Upper lobe of left lung (tissue), 4 donors: ENCODE measurements around the gene DDX27.

Experiments used
- CTCF ChIP-seq, 6 experiments: fragments of 450-650 bp in 4 of 6; fragments of 200-600 bp in 2 of 6; sonication (generic) in 2 of 6; IDR thresholded peaks; one replicate each; pipeline ENCODE4 v1.5.1; 2016 to 2019; ENCODE audit warnings: antibody characterized with exemption in 6 of 6
- EP300 ChIP-seq, 4 donors: sonication (generic); formaldehyde crosslinking; IDR thresholded peaks; one replicate each; pipeline ENCODE4 v1.5.1; 2017; ENCODE audit warnings: antibody characterized with exemption in 4 of 4, control low read depth in 2 of 4
- POLR2A ChIP-seq, 4 donors: fragments of 450-650 bp; IDR thresholded peaks; one replicate each; pipeline ENCODE4 v1.5.1; 2016 to 2017; ENCODE audit warnings: antibody characterized with exemption in 4 of 4, mild to moderate bottlenecking in 2 of 4

GRCh38 chr20:49279677-49280462 lies 60.7 kb downstream of the DDX27 start:
- TF ChIP-seq CTCF (IDR thresholded peaks at IDR 0.05) (no peak), POLR2A (IDR thresholded peaks at IDR 0.05) (no peak), EP300 (IDR thresholded peaks at IDR 0.05) (no peak)
